Loucy (cell line): ENCODE measurements around the gene ANKRD27.

Experiments used
- CTCF ChIP-seq: fragments of 200-600 bp; sonication (generic); conservative IDR thresholded peaks from 2 replicates; pipeline ENCODE4 v1.5.1; 2014; ENCODE audit warnings: mild to moderate bottlenecking, antibody characterized with exemption, low read length
- EZH2phosphoT487 ChIP-seq: fragments of 200-600 bp; IDR thresholded peaks from 2 replicates; pipeline ENCODE4 v1.6.1; 2018; ENCODE audit warnings: antibody characterized with exemption, mild to moderate bottlenecking, moderate library complexity, borderline replicate concordance

GRCh38 chr19:32599736-32600157, 75.2 kb downstream of the ANKRD27 start:
- peak; percentile 79 for TF ChIP-seq CTCF
- no peak for TF ChIP-seq EZH2phosphoT487
